Measurements from ENCODE around the gene ZNF341. TPM values are rescaled to one million over a fixed set of nuclear protein-coding genes. Genes with fewer than 3 reads are reported as not detected.

The ZNF341 gene
- total and polyA plus RNA-seq, 2 donors (not counting 1 experiment from before 2014, with no cell fraction given), result 9.1 to 10.9 TPM

- no peak for TF ChIP-seq CTCF (IDR thresholded peaks at IDR 0.05)
- no peak for TF ChIP-seq EZH2 (IDR thresholded peaks at IDR 0.05; ENCODE audit: borderline replicate concordance, insufficient read depth, low read depth, low read length, poor library complexity, severe bottlenecking)
- no peak overlapping the region for H3K4me3 ChIP-seq (ENCODE audit: control extremely low read depth in 1 of 5, extremely low read depth in 1 of 5, insufficient read depth in 1 of 5, low read depth in 2 of 5, low read length in 4 of 5)
- no peaks in the 10 kb centered on the region for H3K27me3 ChIP-seq (replicated peaks in 1 of 4; ENCODE audit: control extremely low read depth in 1 of 4, control insufficient read depth in 3 of 4, insufficient read depth in 4 of 4, low read length in 3 of 4)
- no peaks in the 10 kb centered on the region for H3K27me3 Mint-ChIP-seq
- H3K36me3 ChIP-seq (replicated peaks in 1 of 2; ENCODE audit: control extremely low read depth in 1 of 2, control insufficient read depth in 1 of 2, extremely low read depth in 1 of 2, insufficient read depth in 2 of 2, low read length in 1 of 2), result no peaks in the 10 kb centered on the region
- H3K9ac ChIP-seq (ENCODE audit: low read length), result no peak overlapping the region
- H3K9me3 ChIP-seq (ENCODE audit: control extremely low read depth in 1 of 3, control insufficient read depth in 2 of 3, insufficient read depth in 1 of 3, low read length in 2 of 3), result no peaks in the 10 kb centered on the region
- WGBS (ENCODE audit: insufficient coverage), result 100% methylated on average over 1 of the region's 9 CpGs
- ChIA-PET POLR2A (no interaction called here), CTCF (no interaction called here)
- no peaks in the 10 kb centered on the region for H3K9me3 Mint-ChIP-seq (ENCODE audit: insufficient read depth)
- no peaks in the 10 kb centered on the region for H4K20me1 ChIP-seq (ENCODE audit: control insufficient read depth, insufficient read depth, low read length, poor library complexity, severe bottlenecking)
- intact Hi-C loops (cut with micrococcal nuclease), result no loop called here
- H3K4me1 ChIP-seq (ENCODE audit: control insufficient read depth in 2 of 2, insufficient read depth in 2 of 2, low read length in 2 of 2), result peaks cover 0 to 3% of the 10 kb centered on the region in 2 donors
- H3K4me1 Mint-ChIP-seq, result peaks cover 7% of the 10 kb centered on the region
- no peak for ATAC-seq (ENCODE audit: low read depth)
- no peak overlapping the region for H3K27ac ChIP-seq (ENCODE audit: low read length in 2 of 2)
- no peak overlapping the region for H3K4me3 Mint-ChIP-seq
- no peaks in the 10 kb centered on the region for H3K79me2 ChIP-seq (ENCODE audit: control insufficient read depth, insufficient read depth, low read length)
- no peak overlapping the region for H3K27ac Mint-ChIP-seq
- H3K4me2 ChIP-seq (replicated peaks; ENCODE audit: low read depth, low read length, poor library complexity, severe bottlenecking), result no peak overlapping the region
- DNase-seq, result no peak
- H2AFZ ChIP-seq (ENCODE audit: insufficient read depth, low read depth, low read length, poor library complexity, severe bottlenecking), result no peak overlapping the region
Observed at GRCh38 chr20:33796263-33796906, 64.6 kb downstream of the ZNF341 start.

- Histone ChIP-seq H3K9me3 (ENCODE audit: control extremely low read depth in 1 of 3, control insufficient read depth in 2 of 3, insufficient read depth in 1 of 3, low read length in 2 of 3) (no peaks in the 10 kb centered on the region), H3K27ac (ENCODE audit: low read length in 2 of 2) (no peak overlapping the region), H3K27me3 (replicated peaks in 1 of 4; ENCODE audit: control extremely low read depth in 1 of 4, control insufficient read depth in 3 of 4, insufficient read depth in 4 of 4, low read length in 3 of 4) (no peaks in the 10 kb centered on the region), H3K79me2 (ENCODE audit: control insufficient read depth, insufficient read depth, low read length) (no peaks in the 10 kb centered on the region), H4K20me1 (ENCODE audit: control insufficient read depth, insufficient read depth, low read length, poor library complexity, severe bottlenecking) (no peaks in the 10 kb centered on the region), H3K36me3 (replicated peaks in 1 of 2; ENCODE audit: control extremely low read depth in 1 of 2, control insufficient read depth in 1 of 2, extremely low read depth in 1 of 2, insufficient read depth in 2 of 2, low read length in 1 of 2) (no peaks in the 10 kb centered on the region), H3K4me2 (replicated peaks; ENCODE audit: low read depth, low read length, poor library complexity, severe bottlenecking) (no peak overlapping the region), H2AFZ (ENCODE audit: insufficient read depth, low read depth, low read length, poor library complexity, severe bottlenecking) (no peak overlapping the region), H3K4me3 (ENCODE audit: control extremely low read depth in 1 of 5, extremely low read depth in 1 of 5, insufficient read depth in 1 of 5, low read depth in 2 of 5, low read length in 4 of 5) (no peak overlapping the region), H3K4me1 (ENCODE audit: control insufficient read depth in 2 of 2, insufficient read depth in 2 of 2, low read length in 2 of 2) (peaks cover 0 to 3% of the 10 kb centered on the region in 2 donors), H3K9ac (ENCODE audit: low read length) (no peak overlapping the region)
- 100% methylated on average over 1 of the region's 5 CpGs for WGBS (ENCODE audit: insufficient coverage)
- ATAC-seq (ENCODE audit: low read depth) (no peak), DNase-seq (no peak)
- TF ChIP-seq EZH2 (IDR thresholded peaks at IDR 0.05; ENCODE audit: borderline replicate concordance, insufficient read depth, low read depth, low read length, poor library complexity, severe bottlenecking) (no peak), CTCF (IDR thresholded peaks at IDR 0.05) (no peak)
- H3K27me3 Mint-ChIP-seq, result no peaks in the 10 kb centered on the region
- ChIA-PET CTCF (no interaction called here), POLR2A (interaction anchor here (0.6 kb wide), 1 partner anchor 70 kb away, joined by 3 read pairs; no protein-coding TSS in a partner anchor)
- intact Hi-C loops (cut with micrococcal nuclease), result no loop called here
- peaks cover 6% of the 10 kb centered on the region for H3K4me1 Mint-ChIP-seq
- H3K27ac Mint-ChIP-seq, result no peak overlapping the region
- H3K9me3 Mint-ChIP-seq (ENCODE audit: insufficient read depth), result no peaks in the 10 kb centered on the region
- H3K4me3 Mint-ChIP-seq, result no peak overlapping the region
Observed at GRCh38 chr20:33796907-33797544, 65.2 kb downstream of the ZNF341 start.
